ENCODE data around the gene MAP1LC3B2.

MAP1LC3B2 gene

GRCh38 chr12:116559162-116559935 lies at the start of gene MAP1LC3B2:
Gene MAP1LC3B2, plus strand, starts transcription at chr12:116559381. Its CDS starts 16,562 bp downstream, at chr12:116575943.
- Histone ChIP-seq H3K27me3 (ENCODE audit: control insufficient read depth in 5 of 5, insufficient read depth in 4 of 5, low read length in 5 of 5) (no peaks in the 10 kb centered on the region), H3K27ac (ENCODE audit: low read depth, low read length) (no peak within 1 kb of the TSS), H3K4me1 (ENCODE audit: control insufficient read depth in 5 of 5, insufficient read depth in 5 of 5, low read length in 5 of 5) (peaks cover 0 to 22% (median 7%) of the 10 kb centered on the region in 5 donors), H3K9ac (ENCODE audit: low read length in 5 of 5) (no peak within 1 kb of the TSS), H3K4me3 (ENCODE audit: low read depth in 1 of 5, low read length in 5 of 5) (peak within 1 kb of the TSS in 2 of 5 donors; percentile 5 to 9), H3K9me3 (ENCODE audit: control insufficient read depth in 5 of 5, low read length in 5 of 5) (peaks cover 0 to 6% (median 3%) of the 10 kb centered on the region in 5 donors), H3K36me3 (ENCODE audit: control insufficient read depth in 5 of 5, insufficient read depth in 5 of 5, low read length in 5 of 5) (no peaks in the 10 kb centered on the region)

DNA sequence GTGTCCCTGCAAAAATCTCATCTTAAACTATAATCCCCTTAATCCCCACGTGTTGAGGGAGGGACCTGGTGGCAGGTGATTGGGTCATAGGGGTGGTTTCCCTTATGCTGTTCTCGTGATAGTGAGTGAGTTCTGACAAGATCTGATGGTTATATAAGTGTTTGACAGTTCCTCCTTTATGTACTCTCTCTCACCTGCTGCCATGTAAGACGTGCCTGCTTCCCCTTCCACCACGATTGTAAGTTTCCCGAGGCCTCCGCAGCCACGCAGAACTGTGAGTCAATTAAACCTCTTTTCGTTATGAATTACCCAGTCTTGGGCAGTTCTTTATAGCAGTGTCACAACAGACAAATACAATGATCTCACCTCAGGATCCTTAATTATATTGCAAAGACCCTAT lies 45.2 kb upstream of the MAP1LC3B2 start:
- Histone ChIP-seq H3K27me3 (ENCODE audit: control insufficient read depth in 5 of 5, insufficient read depth in 4 of 5, low read length in 5 of 5) (peaks cover 0 to 2% (median 0%) of the 10 kb centered on the region in 5 donors), H3K9ac (ENCODE audit: low read length in 5 of 5) (no peak overlapping the region), H3K4me1 (ENCODE audit: control insufficient read depth in 5 of 5, insufficient read depth in 5 of 5, low read length in 5 of 5) (peaks cover 0 to 11% (median 5%) of the 10 kb centered on the region in 5 donors), H3K4me3 (ENCODE audit: low read depth in 1 of 5, low read length in 5 of 5) (no peak overlapping the region), H3K9me3 (ENCODE audit: control insufficient read depth in 5 of 5, low read length in 5 of 5) (no peaks in the 10 kb centered on the region), H3K36me3 (ENCODE audit: control insufficient read depth in 5 of 5, insufficient read depth in 5 of 5, low read length in 5 of 5) (no peaks in the 10 kb centered on the region), H3K27ac (ENCODE audit: low read depth, low read length) (no peak overlapping the region)

DNA sequence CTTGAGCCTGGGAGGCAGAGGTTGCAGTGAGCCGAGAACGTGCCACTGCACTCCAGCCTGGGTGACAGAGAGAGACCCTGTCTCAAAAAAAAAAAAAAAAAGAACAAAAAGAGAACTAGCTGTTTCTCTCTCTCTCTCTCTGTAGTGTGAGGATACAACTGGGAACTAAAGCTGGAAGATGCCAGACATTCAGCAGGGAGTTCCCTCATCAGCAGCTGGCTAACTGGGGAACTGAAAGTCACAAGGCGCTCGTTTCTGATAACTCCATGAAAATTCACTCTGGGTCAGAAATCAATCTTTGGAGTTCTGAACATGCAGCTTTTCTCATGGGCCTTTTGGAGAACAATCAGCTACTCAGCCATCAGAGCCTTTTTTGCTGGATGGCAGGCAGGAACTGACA lies 43.5 kb upstream of the MAP1LC3B2 start:
- Histone ChIP-seq H3K27ac (ENCODE audit: low read depth, low read length) (no peak overlapping the region), H3K9me3 (ENCODE audit: control insufficient read depth in 5 of 5, low read length in 5 of 5) (no peaks in the 10 kb centered on the region), H3K4me1 (ENCODE audit: control insufficient read depth in 5 of 5, insufficient read depth in 5 of 5, low read length in 5 of 5) (peaks cover 0 to 8% (median 5%) of the 10 kb centered on the region in 5 donors), H3K27me3 (ENCODE audit: control insufficient read depth in 5 of 5, insufficient read depth in 4 of 5, low read length in 5 of 5) (peaks cover 0 to 2% (median 0%) of the 10 kb centered on the region in 5 donors), H3K4me3 (ENCODE audit: low read depth in 1 of 5, low read length in 5 of 5) (no peak overlapping the region), H3K36me3 (ENCODE audit: control insufficient read depth in 5 of 5, insufficient read depth in 5 of 5, low read length in 5 of 5) (no peaks in the 10 kb centered on the region), H3K9ac (ENCODE audit: low read length in 5 of 5) (no peak overlapping the region)

- Histone ChIP-seq H3K27me3 (ENCODE audit: control insufficient read depth in 5 of 5, insufficient read depth in 4 of 5, low read length in 5 of 5) (peaks cover 0 to 3% (median 0%) of the 10 kb centered on the region in 5 donors), H3K36me3 (ENCODE audit: control insufficient read depth in 5 of 5, insufficient read depth in 5 of 5, low read length in 5 of 5) (no peaks in the 10 kb centered on the region), H3K4me1 (ENCODE audit: control insufficient read depth in 5 of 5, insufficient read depth in 5 of 5, low read length in 5 of 5) (peaks cover 0 to 11% (median 5%) of the 10 kb centered on the region in 5 donors), H3K4me3 (ENCODE audit: low read depth in 1 of 5, low read length in 5 of 5) (no peak overlapping the region), H3K27ac (ENCODE audit: low read depth, low read length) (no peak overlapping the region), H3K9ac (ENCODE audit: low read length in 5 of 5) (no peak overlapping the region), H3K9me3 (ENCODE audit: control insufficient read depth in 5 of 5, low read length in 5 of 5) (no peaks in the 10 kb centered on the region)
Observed at GRCh38 chr12:116516657-116517056, 42.5 kb upstream of the MAP1LC3B2 start.

DNA sequence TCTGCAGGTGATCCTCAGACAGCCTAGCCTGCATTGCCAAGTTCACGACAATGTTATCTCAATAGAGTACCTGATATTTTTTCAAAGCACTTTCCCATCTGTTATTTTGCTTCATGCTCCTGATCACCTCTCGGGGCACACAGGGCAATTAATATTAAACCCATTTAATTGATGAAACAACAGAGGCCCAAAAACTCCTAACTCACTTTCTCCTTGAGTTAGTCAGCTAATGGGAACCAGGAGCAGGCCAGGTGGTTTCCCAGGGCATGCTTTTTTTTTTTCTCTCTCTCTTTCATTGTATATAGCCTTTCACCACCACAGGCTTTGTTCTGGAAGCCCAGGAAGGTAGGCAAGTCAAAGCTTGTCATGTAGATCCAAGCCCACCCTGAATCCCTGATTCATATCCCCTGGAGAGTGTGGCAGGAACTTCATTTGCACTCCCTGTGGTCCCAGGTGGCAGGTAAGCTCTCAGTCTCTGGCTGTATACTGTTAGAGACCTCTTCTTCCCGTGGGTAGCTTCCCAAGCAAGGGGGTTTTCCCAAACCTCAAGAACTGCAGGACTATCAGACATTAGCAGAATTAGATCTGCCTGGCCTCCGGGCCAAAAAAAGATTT lies 41.6 kb upstream of the MAP1LC3B2 start:
- Histone ChIP-seq H3K4me1 (ENCODE audit: control insufficient read depth in 5 of 5, insufficient read depth in 5 of 5, low read length in 5 of 5) (peaks cover 0 to 11% (median 5%) of the 10 kb centered on the region in 5 donors), H3K9ac (ENCODE audit: low read length in 5 of 5) (no peak overlapping the region), H3K9me3 (ENCODE audit: control insufficient read depth in 5 of 5, low read length in 5 of 5) (no peaks in the 10 kb centered on the region), H3K27me3 (ENCODE audit: control insufficient read depth in 5 of 5, insufficient read depth in 4 of 5, low read length in 5 of 5) (peaks cover 0 to 3% (median 0%) of the 10 kb centered on the region in 5 donors), H3K36me3 (ENCODE audit: control insufficient read depth in 5 of 5, insufficient read depth in 5 of 5, low read length in 5 of 5) (no peaks in the 10 kb centered on the region), H3K4me3 (ENCODE audit: low read depth in 1 of 5, low read length in 5 of 5) (no peak overlapping the region), H3K27ac (ENCODE audit: low read depth, low read length) (no peak overlapping the region)

DNA sequence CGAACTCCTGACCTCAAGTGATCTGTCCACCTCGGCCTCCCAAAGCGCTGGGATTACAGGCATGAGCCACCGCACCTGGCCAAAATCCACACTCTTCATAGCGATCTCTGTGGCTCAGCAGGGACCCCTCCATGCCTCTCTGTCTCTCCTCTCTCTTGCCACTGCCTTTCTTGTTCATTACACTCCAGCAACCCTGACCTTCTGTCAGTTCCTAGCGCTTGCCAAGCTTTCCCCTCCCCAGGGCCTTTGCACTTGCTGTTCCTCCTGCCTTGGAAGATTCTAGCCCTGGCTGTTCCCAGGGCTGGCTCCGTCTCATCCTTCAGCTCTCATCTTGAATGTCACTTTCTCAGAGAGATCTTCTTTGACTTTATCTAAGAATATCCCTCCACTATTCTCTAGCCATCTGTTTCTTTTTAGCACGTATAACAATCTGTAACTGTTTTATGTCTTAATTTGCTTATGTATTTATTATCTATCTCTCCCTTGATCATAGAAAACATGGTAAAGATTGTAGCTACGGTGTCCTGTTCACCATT lies 38.9 kb upstream of the MAP1LC3B2 start:
- Histone ChIP-seq H3K36me3 (ENCODE audit: control insufficient read depth in 5 of 5, insufficient read depth in 5 of 5, low read length in 5 of 5) (no peaks in the 10 kb centered on the region), H3K27ac (ENCODE audit: low read depth, low read length) (no peak overlapping the region), H3K27me3 (ENCODE audit: control insufficient read depth in 5 of 5, insufficient read depth in 4 of 5, low read length in 5 of 5) (peaks cover 0 to 7% (median 2%) of the 10 kb centered on the region in 5 donors), H3K9me3 (ENCODE audit: control insufficient read depth in 5 of 5, low read length in 5 of 5) (no peaks in the 10 kb centered on the region), H3K9ac (ENCODE audit: low read length in 5 of 5) (no peak overlapping the region), H3K4me3 (ENCODE audit: low read depth in 1 of 5, low read length in 5 of 5) (no peak overlapping the region), H3K4me1 (ENCODE audit: control insufficient read depth in 5 of 5, insufficient read depth in 5 of 5, low read length in 5 of 5) (peaks cover 0 to 14% (median 11%) of the 10 kb centered on the region in 5 donors)

GRCh38 chr12:116520801-116521471 lies 38.2 kb upstream of the MAP1LC3B2 start:
- Histone ChIP-seq H3K27me3 (ENCODE audit: control insufficient read depth in 5 of 5, insufficient read depth in 4 of 5, low read length in 5 of 5) (peaks cover 0 to 7% (median under 1%) of the 10 kb centered on the region in 5 donors), H3K9me3 (ENCODE audit: control insufficient read depth in 5 of 5, low read length in 5 of 5) (no peaks in the 10 kb centered on the region), H3K4me1 (ENCODE audit: control insufficient read depth in 5 of 5, insufficient read depth in 5 of 5, low read length in 5 of 5) (peaks cover under 1 to 17% (median 15%) of the 10 kb centered on the region in 5 donors), H3K27ac (ENCODE audit: low read depth, low read length) (no peak overlapping the region), H3K36me3 (ENCODE audit: control insufficient read depth in 5 of 5, insufficient read depth in 5 of 5, low read length in 5 of 5) (no peaks in the 10 kb centered on the region), H3K4me3 (ENCODE audit: low read depth in 1 of 5, low read length in 5 of 5) (no peak overlapping the region), H3K9ac (ENCODE audit: low read length in 5 of 5) (no peak overlapping the region)

GRCh38 chr12:116524311-116524710 lies 34.9 kb upstream of the MAP1LC3B2 start:
- Histone ChIP-seq H3K27me3 (ENCODE audit: control insufficient read depth in 5 of 5, insufficient read depth in 4 of 5, low read length in 5 of 5) (peaks cover 0 to 7% (median 3%) of the 10 kb centered on the region in 5 donors), H3K4me1 (ENCODE audit: control insufficient read depth in 5 of 5, insufficient read depth in 5 of 5, low read length in 5 of 5) (peaks cover 0 to 16% (median 11%) of the 10 kb centered on the region in 5 donors), H3K9ac (ENCODE audit: low read length in 5 of 5) (no peak overlapping the region), H3K36me3 (ENCODE audit: control insufficient read depth in 5 of 5, insufficient read depth in 5 of 5, low read length in 5 of 5) (no peaks in the 10 kb centered on the region), H3K27ac (ENCODE audit: low read depth, low read length) (no peak overlapping the region), H3K9me3 (ENCODE audit: control insufficient read depth in 5 of 5, low read length in 5 of 5) (no peaks in the 10 kb centered on the region), H3K4me3 (ENCODE audit: low read depth in 1 of 5, low read length in 5 of 5) (no peak overlapping the region)

- Histone ChIP-seq H3K9me3 (ENCODE audit: control insufficient read depth in 5 of 5, low read length in 5 of 5) (no peaks in the 10 kb centered on the region), H3K27me3 (ENCODE audit: control insufficient read depth in 5 of 5, insufficient read depth in 4 of 5, low read length in 5 of 5) (peaks cover 0 to 7% (median 3%) of the 10 kb centered on the region in 5 donors), H3K4me3 (ENCODE audit: low read depth in 1 of 5, low read length in 5 of 5) (no peak overlapping the region), H3K27ac (ENCODE audit: low read depth, low read length) (no peak overlapping the region), H3K9ac (ENCODE audit: low read length in 5 of 5) (no peak overlapping the region), H3K4me1 (ENCODE audit: control insufficient read depth in 5 of 5, insufficient read depth in 5 of 5, low read length in 5 of 5) (peaks cover 0 to 16% (median 11%) of the 10 kb centered on the region in 5 donors), H3K36me3 (ENCODE audit: control insufficient read depth in 5 of 5, insufficient read depth in 5 of 5, low read length in 5 of 5) (no peaks in the 10 kb centered on the region)
Observed at GRCh38 chr12:116524964-116525379, 34.2 kb upstream of the MAP1LC3B2 start.
